ENCODE results near the gene GALNT6. TPM values are rescaled to one million over a fixed set of nuclear protein-coding genes. Genes with fewer than 3 reads are reported as not detected.

Gene GALNT6
- total and polyA plus RNA-seq, 9 of the 15 experiments (the other 6 are each of a cell fraction or from before 2014, with no cell fraction given): 1.5 to 8.6 (median 5.1) TPM

DNA sequence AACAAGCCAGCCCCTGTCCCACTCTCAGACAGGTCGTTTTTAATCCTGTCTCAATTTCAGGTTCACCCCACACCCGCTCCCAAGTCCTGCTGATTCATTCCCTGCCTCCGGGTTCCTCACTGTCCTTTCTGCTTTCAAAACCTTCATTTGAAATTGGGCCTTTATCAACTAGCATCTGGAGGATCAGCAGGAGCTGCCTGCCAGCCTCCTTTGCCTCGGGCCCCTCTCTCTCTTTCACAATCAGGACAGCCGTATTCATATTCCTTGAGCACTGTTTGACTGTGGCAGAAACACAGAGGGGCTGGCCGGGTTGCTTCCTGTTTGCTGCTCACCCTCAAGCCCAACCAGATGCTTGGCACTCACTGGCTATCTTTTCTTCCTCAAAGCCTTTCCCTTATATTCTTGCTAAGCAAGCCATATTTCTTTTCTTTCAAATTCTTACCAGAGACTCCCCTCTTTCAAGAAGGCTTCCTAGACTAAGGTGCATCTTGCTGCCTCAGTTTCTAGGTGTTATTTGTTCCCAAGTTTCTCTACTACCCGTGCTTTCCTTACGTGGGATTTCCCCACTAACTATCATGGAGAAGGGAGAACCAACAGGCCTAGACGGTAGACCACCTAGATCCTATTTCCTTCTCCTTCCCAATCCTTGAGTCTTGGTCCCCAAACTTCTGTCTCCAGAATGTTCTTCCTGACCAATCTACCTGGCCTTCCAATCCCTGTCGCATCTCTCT is 3.0 kb downstream of the GALNT6 start (continued):
- TF ChIP-seq, protein P1, sequence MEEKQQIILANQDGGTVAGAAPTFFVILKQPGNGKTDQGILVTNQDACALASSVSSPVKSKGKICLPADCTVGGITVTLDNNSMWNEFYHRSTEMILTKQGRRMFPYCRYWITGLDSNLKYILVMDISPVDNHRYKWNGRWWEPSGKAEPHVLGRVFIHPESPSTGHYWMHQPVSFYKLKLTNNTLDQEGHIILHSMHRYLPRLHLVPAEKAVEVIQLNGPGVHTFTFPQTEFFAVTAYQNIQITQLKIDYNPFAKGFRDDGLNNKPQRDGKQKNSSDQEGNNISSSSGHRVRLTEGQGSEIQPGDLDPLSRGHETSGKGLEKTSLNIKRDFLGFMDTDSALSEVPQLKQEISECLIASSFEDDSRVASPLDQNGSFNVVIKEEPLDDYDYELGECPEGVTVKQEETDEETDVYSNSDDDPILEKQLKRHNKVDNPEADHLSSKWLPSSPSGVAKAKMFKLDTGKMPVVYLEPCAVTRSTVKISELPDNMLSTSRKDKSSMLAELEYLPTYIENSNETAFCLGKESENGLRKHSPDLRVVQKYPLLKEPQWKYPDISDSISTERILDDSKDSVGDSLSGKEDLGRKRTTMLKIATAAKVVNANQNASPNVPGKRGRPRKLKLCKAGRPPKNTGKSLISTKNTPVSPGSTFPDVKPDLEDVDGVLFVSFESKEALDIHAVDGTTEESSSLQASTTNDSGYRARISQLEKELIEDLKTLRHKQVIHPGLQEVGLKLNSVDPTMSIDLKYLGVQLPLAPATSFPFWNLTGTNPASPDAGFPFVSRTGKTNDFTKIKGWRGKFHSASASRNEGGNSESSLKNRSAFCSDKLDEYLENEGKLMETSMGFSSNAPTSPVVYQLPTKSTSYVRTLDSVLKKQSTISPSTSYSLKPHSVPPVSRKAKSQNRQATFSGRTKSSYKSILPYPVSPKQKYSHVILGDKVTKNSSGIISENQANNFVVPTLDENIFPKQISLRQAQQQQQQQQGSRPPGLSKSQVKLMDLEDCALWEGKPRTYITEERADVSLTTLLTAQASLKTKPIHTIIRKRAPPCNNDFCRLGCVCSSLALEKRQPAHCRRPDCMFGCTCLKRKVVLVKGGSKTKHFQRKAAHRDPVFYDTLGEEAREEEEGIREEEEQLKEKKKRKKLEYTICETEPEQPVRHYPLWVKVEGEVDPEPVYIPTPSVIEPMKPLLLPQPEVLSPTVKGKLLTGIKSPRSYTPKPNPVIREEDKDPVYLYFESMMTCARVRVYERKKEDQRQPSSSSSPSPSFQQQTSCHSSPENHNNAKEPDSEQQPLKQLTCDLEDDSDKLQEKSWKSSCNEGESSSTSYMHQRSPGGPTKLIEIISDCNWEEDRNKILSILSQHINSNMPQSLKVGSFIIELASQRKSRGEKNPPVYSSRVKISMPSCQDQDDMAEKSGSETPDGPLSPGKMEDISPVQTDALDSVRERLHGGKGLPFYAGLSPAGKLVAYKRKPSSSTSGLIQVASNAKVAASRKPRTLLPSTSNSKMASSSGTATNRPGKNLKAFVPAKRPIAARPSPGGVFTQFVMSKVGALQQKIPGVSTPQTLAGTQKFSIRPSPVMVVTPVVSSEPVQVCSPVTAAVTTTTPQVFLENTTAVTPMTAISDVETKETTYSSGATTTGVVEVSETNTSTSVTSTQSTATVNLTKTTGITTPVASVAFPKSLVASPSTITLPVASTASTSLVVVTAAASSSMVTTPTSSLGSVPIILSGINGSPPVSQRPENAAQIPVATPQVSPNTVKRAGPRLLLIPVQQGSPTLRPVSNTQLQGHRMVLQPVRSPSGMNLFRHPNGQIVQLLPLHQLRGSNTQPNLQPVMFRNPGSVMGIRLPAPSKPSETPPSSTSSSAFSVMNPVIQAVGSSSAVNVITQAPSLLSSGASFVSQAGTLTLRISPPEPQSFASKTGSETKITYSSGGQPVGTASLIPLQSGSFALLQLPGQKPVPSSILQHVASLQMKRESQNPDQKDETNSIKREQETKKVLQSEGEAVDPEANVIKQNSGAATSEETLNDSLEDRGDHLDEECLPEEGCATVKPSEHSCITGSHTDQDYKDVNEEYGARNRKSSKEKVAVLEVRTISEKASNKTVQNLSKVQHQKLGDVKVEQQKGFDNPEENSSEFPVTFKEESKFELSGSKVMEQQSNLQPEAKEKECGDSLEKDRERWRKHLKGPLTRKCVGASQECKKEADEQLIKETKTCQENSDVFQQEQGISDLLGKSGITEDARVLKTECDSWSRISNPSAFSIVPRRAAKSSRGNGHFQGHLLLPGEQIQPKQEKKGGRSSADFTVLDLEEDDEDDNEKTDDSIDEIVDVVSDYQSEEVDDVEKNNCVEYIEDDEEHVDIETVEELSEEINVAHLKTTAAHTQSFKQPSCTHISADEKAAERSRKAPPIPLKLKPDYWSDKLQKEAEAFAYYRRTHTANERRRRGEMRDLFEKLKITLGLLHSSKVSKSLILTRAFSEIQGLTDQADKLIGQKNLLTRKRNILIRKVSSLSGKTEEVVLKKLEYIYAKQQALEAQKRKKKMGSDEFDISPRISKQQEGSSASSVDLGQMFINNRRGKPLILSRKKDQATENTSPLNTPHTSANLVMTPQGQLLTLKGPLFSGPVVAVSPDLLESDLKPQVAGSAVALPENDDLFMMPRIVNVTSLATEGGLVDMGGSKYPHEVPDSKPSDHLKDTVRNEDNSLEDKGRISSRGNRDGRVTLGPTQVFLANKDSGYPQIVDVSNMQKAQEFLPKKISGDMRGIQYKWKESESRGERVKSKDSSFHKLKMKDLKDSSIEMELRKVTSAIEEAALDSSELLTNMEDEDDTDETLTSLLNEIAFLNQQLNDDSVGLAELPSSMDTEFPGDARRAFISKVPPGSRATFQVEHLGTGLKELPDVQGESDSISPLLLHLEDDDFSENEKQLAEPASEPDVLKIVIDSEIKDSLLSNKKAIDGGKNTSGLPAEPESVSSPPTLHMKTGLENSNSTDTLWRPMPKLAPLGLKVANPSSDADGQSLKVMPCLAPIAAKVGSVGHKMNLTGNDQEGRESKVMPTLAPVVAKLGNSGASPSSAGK (IDR thresholded peaks at IDR 0.05): no peak
- peak; percentile 53; the same call in 1 of the 2 replicates for TF ChIP-seq POLR2AphosphoS5 (IDR thresholded peaks at IDR 0.05; ENCODE audit: control insufficient read depth, insufficient read depth, low read depth, low read length)
- no peak for TF ChIP-seq POLR2AphosphoS2 (IDR thresholded peaks at IDR 0.05; ENCODE audit: low read length)
- TF ChIP-seq TCF7L2 (IDR thresholded peaks at IDR 0.05; ENCODE audit: low read depth, low read length): no peak
- TF ChIP-seq, protein P2, sequence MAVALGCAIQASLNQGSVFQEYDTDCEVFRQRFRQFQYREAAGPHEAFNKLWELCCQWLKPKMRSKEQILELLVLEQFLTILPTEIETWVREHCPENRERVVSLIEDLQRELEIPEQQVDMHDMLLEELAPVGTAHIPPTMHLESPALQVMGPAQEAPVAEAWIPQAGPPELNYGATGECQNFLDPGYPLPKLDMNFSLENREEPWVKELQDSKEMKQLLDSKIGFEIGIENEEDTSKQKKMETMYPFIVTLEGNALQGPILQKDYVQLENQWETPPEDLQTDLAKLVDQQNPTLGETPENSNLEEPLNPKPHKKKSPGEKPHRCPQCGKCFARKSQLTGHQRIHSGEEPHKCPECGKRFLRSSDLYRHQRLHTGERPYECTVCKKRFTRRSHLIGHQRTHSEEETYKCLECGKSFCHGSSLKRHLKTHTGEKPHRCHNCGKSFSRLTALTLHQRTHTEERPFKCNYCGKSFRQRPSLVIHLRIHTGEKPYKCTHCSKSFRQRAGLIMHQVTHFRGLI (CRISPR knock-in tag; IDR thresholded peaks at IDR 0.05): 0 out of 2 replicates have a peak, but pooled peaks have one; percentile 30
- TF ChIP-seq SPI1 (IDR thresholded peaks at IDR 0.05; ENCODE audit: borderline replicate concordance, low read depth, low read length): peak; percentile 51; the same call in 1 of the 2 replicates
- peak in 1 of 2 experiments; percentile 91; a peak in 2 of 4 replicates for TF ChIP-seq RCOR1 (IDR thresholded peaks at IDR 0.05; ENCODE audit: borderline replicate concordance in 1 of 2, low read depth in 2 of 2, low read length in 2 of 2)
- no peak for TF ChIP-seq ZNF764 (CRISPR knock-in tag; IDR thresholded peaks at IDR 0.05; ENCODE audit: low read depth)
- TF ChIP-seq SRSF1 (IDR thresholded peaks at IDR 0.05; ENCODE audit: low read depth, low read length): no peak
- no peak for TF ChIP-seq RBM25 (IDR thresholded peaks at IDR 0.05; ENCODE audit: low read depth, low read length, severe bottlenecking)
- no peak for TF ChIP-seq ILF3 (IDR thresholded peaks at IDR 0.05; ENCODE audit: borderline replicate concordance)
